Glomerular endothelial cell (primary cell): Measurements from ENCODE around the gene PPP4R2. TPM values are rescaled to one million over a fixed set of nuclear protein-coding genes. Genes with fewer than 3 reads are reported as not detected.

ENCODE experiments used
- DNase-seq: peaks from one replicate; pipeline ENCODE4 v3.0.0-alpha.2; 2011; ENCODE audit warnings: low read depth, low spot score; ENCODE audit errors: extremely low read depth
- total RNA-seq: library from RNA; depleted of rRNA; stranded (reverse); fragments of >200 nt; gene quantifications from 2 replicates; pipeline ENCODE4 v1.2.3, GENCODE V29; 2015

Gene PPP4R2
- total RNA-seq, 1 donor from 2014 or later: 37.0 TPM

DNA sequence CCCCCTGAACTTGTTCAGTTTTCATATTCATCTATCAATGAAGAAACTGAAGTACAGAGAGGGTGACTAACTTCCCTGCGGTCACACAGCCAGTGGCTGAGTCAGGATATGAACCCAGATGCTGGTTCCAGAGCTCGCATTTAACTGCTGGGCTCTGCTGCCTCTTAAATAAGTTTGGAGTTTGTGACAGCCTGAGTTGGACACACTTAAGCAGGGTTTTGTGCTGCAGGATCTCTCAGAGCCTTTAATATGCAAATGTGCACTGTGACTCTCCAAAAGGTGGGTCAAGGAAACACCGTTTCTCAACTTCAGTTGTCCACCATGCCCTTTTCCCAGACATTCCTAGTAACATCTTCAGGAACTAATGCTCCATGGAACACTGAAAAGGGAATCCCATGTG is 110.6 kb downstream of the PPP4R2 start:
- no peak for DNase-seq

DNA sequence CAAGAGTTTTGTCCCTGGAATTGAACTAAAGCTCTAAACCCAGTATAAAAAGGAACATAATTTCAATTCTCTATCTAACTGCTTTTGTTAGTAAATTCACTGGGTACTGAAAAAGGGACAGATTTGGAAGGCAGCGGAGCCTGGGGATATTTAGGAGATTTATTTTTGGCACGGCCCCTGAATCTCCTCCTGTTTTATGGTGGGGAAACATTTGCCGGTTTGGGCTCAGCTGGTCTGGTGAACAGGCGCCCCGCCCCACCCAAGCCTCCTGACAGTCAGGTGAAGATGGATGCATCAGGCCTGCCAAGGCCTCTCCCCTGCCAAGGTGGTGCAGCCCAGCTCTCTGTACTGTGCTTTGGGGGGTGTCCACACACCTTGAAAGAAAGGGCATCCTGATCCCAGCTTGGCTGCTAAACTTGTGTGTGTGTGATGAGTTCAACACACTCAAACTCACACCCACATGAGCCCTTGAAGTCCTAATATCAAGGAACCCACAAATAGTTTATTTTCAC is 111.1 kb downstream of the PPP4R2 start:
- no peak for DNase-seq

DNA sequence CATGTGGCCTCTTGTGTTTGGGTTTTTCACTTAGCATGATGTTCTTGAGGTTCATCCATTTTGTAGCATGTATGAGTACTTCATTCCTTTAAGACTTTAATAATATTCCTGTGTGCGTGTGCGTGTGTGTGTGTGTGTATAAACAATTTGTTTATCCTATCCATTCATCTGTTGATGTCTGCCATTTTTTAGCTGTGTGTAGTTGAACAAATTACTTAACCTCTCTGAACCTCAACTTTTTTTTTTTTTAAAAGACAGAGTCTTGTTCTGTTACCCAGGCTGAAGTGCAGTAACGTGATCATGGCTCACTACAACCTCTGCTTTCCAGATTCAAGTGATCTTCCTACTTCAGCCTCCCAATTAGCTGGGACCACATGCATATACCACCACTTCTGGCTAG is 112.1 kb downstream of the PPP4R2 start:
- no peak for DNase-seq

DNA sequence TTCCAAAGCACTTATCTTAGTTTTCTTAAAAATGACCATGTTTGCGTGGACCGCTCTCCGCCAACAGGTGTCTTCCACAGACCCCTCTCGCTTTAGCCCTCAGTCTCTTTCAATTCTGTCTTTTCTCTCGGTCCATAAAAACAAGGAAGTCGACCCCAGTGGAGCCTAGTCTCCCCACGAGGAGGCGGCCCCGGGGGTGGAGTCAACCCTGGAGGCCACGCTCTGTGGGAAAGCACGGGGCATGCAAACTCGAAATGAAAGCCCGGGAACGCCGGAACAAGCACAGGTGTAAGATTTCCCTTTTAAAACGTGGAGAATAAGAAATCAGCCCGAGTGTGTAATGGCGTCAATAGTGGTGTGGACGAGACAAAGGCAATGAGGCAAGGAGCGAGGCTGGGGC is 113.9 kb downstream of the PPP4R2 start:
- DNase-seq: no peak

GRCh38 chr3:73114711-73115110 is 118.1 kb downstream of the PPP4R2 start:
- no peak for DNase-seq

DNA sequence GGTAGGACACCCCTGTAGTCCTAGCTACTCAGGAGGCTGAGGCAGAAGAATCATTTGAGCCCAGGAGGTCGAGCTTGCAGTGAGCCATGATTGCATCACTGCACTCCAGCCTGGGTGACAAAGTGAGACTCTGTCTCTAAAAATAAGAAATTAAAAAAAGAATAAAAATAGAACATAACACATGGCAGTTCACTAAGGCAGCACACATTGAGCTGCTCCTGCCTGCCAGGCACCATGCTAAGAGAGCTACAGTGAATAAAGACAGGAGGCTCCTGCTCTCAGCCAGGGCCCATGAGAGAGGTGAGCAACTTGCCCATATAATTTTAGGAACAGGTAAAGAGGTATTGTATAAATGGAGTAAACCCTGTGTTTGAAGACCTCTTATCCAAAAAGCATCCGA is 119.2 kb downstream of the PPP4R2 start:
- DNase-seq: no peak

Other genes with a start within 250 kb of the PPP4R2 start
- 12.4 TPM in 2 replicates for gene SHQ1, start 148.4 kb upstream of the PPP4R2 start, total RNA-seq
- gene GXYLT2, start 108.8 kb upstream of the PPP4R2 start, total RNA-seq: 2.7 and 4.8 TPM in 2 replicates
- gene EBLN2, start 64.8 kb downstream of the PPP4R2 start, total RNA-seq: 0.78 and 4.9 TPM in 2 replicates